B cell (primary cell): ENCODE data around the gene ZNF182. TPM values are rescaled to one million over a fixed set of nuclear protein-coding genes. Genes with fewer than 3 reads are reported as not detected.

Experiments used
- ATAC-seq: fragments of 200-7000 bp; cut with Tn5 transposase; one replicate; pipeline ENCODE4 v1.10.0; 2021; ENCODE audit warnings: low read depth, mild to moderate bottlenecking, moderate number of reproducible peaks, moderate library complexity
- CTCF ChIA-PET: fragments of 350-600 bp; sonication (Branson Sonifier 250); formaldehyde crosslinking; loops from one replicate; lab custom pipeline; 2021; ENCODE audit warnings: antibody characterized with exemption, inconsistent platforms; lab: Charles Lee
- POLR2A ChIA-PET: fragments of 350-600 bp; sonication (Branson Sonifier 250); formaldehyde crosslinking; loops from one replicate; lab custom pipeline; 2021; ENCODE audit warnings: antibody characterized with exemption; lab: Charles Lee
- DNase-seq: peaks from one replicate; pipeline ENCODE4 v3.0.0; 2013
- H2AFZ ChIP-seq: 2 replicates; pipeline ENCODE4 v1.6.1; 2012; ENCODE audit warnings: mild to moderate bottlenecking, low read depth, low read length; ENCODE audit not compliant: insufficient read depth, poor library complexity, severe bottlenecking
- H3K27ac ChIP-seq, 2 donors: 1 replicate in 1 of 2; 2 replicates in 1 of 2; pipeline ENCODE4 v1.5.1; 2012 to 2013; ENCODE audit warnings: low read length in 2 of 2, mild to moderate bottlenecking in 2 of 2, moderate library complexity in 1 of 2
- H3K27me3 ChIP-seq, 4 experiments: fragments of 200-600 bp in 1 of 4; sonication (generic) in 1 of 4; replicated peaks in 1 of 4; 1 replicate in 2 of 4; 2 replicates in 2 of 4; pipeline versions ENCODE4 v1.6.1 to v1.7.0; 2013 to 2016; ENCODE audit warnings: low read length in 3 of 4, mild to moderate bottlenecking in 2 of 4, mixed read lengths in 1 of 4, moderate library complexity in 1 of 4; ENCODE audit not compliant: insufficient read depth in 4 of 4, control insufficient read depth in 3 of 4; ENCODE audit errors: control extremely low read depth in 1 of 4
- H3K36me3 ChIP-seq, 2 experiments: replicated peaks in 1 of 2; 1 replicate in 1 of 2; 2 replicates in 1 of 2; pipeline versions ENCODE4 v1.6.1 to v1.7.1; 2013; ENCODE audit warnings: low read length in 1 of 2; ENCODE audit not compliant: insufficient read depth in 2 of 2, control insufficient read depth in 1 of 2; ENCODE audit errors: control extremely low read depth in 1 of 2, extremely low read depth in 1 of 2
- H3K4me1 ChIP-seq, 2 donors: fragments of 200-600 bp in 1 of 2; sonication (generic) in 1 of 2; 1 replicate in 1 of 2; 2 replicates in 1 of 2; pipeline versions ENCODE4 v1.5.1 to v1.6.1; 2013 to 2017; ENCODE audit warnings: low read length in 2 of 2; ENCODE audit not compliant: control insufficient read depth in 2 of 2, insufficient read depth in 2 of 2
- H3K4me2 ChIP-seq: replicated peaks from 2 replicates; pipeline ENCODE3; 2012; ENCODE audit warnings: mild to moderate bottlenecking, low read depth, low read length; ENCODE audit not compliant: poor library complexity, severe bottlenecking
- H3K4me3 ChIP-seq, 5 experiments: fragments of 200-600 bp in 1 of 5; sonication (generic) in 1 of 5; 1 replicate in 3 of 5; 2 replicates in 2 of 5; pipeline versions ENCODE4 v1.5.1 to v1.7.0; 2011 to 2016; ENCODE audit warnings: low read length in 4 of 5, mild to moderate bottlenecking in 4 of 5, low read depth in 2 of 5, control low read depth in 1 of 5, moderate library complexity in 1 of 5; ENCODE audit not compliant: insufficient read depth in 1 of 5; ENCODE audit errors: control extremely low read depth in 1 of 5, extremely low read depth in 1 of 5
- H3K79me2 ChIP-seq: fragments of 200-600 bp; sonication (generic); one replicate; pipeline ENCODE4 v1.6.0; 2016; ENCODE audit warnings: low read length; ENCODE audit not compliant: control insufficient read depth, insufficient read depth
- H3K9ac ChIP-seq: fragments of 200-600 bp; sonication (generic); 2 replicates; pipeline ENCODE4 v1.6.1; 2017; ENCODE audit warnings: mild to moderate bottlenecking, low read length, moderate library complexity
- H3K9me3 ChIP-seq, 3 donors: one replicate each; pipeline versions ENCODE4 v1.6.1 to v1.7.1; 2013; ENCODE audit warnings: low read length in 2 of 3; ENCODE audit not compliant: control insufficient read depth in 2 of 3, insufficient read depth in 1 of 3; ENCODE audit errors: control extremely low read depth in 1 of 3
- H4K20me1 ChIP-seq: 2 replicates; pipeline ENCODE4 v1.6.0; 2012; ENCODE audit warnings: mild to moderate bottlenecking, low read length; ENCODE audit not compliant: insufficient read depth, control insufficient read depth, poor library complexity, severe bottlenecking
- H3K27ac Mint-ChIP-seq: one replicate; pipeline ENCODE4 v1.8.0; 2021; ENCODE audit warnings: mixed read lengths
- H3K27me3 Mint-ChIP-seq: one replicate; pipeline ENCODE4 v1.8.0; 2021; ENCODE audit warnings: mixed read lengths
- H3K4me1 Mint-ChIP-seq: one replicate; pipeline ENCODE4 v1.8.0; 2021; ENCODE audit warnings: mixed read lengths
- H3K4me3 Mint-ChIP-seq: one replicate; pipeline ENCODE4 v1.8.0; 2021; ENCODE audit warnings: mixed read lengths
- H3K9me3 Mint-ChIP-seq: one replicate; pipeline ENCODE4 v1.8.0; 2022; ENCODE audit warnings: mixed read lengths; ENCODE audit not compliant: insufficient read depth
- CTCF ChIP-seq: fragments of 200-600 bp; IDR thresholded peaks from one replicate; pipeline ENCODE4 v1.8.0; 2022; ENCODE audit warnings: antibody characterized with exemption, mild to moderate bottlenecking
- EZH2 ChIP-seq: IDR thresholded peaks from 2 replicates; pipeline ENCODE4 v1.6.1; 2012; ENCODE audit warnings: borderline replicate concordance, low read depth, mild to moderate bottlenecking, moderate library complexity, low read length; ENCODE audit not compliant: insufficient read depth, poor library complexity, severe bottlenecking
- WGBS: methylation state at CpG from one replicate; pipeline ENCODE4 v1.1.5; 2013; ENCODE audit warnings: missing lambda C conversion rate; ENCODE audit not compliant: insufficient coverage; 5-methylcytosine and 5-hydroxymethylcytosine counted together
- intact Hi-C: fragments of 100-400 bp; cut with micrococcal nuclease; formaldehyde crosslinking; loops from one replicate; pipeline ENCODE4 v1.10.0; 2022
- polyA plus RNA-seq: library from polyadenylated mRNA; depleted of rRNA; stranded (reverse); fragments of >200 nt; gene quantifications from 2 replicates; pipeline ENCODE4 v1.2.3, GENCODE V29; 2012
- total RNA-seq, 2 donors: library from RNA; stranded (reverse); fragments of 120-200 nt in 1 of 2; gene quantifications; 1 replicate in 1 of 2; 2 replicates in 1 of 2; pipeline versions ENCODE4 v1.2.3 to v1.2.4, GENCODE V29; 2013 to 2022

Gene ZNF182
- total and polyA plus RNA-seq, 2 donors (not counting 1 experiment from before 2014, with no cell fraction given) = 4.0 to 12.6 TPM

GRCh38 chrX:47976254-47977151, 27.3 kb downstream of the ZNF182 start:
- no peak overlapping the region for H3K4me3 Mint-ChIP-seq
- peaks cover 16 to 52% (median 44%) of the 10 kb centered on the region in 3 donors for H3K9me3 ChIP-seq

More at GRCh38 chrX:47976254-47977151, 27.3 kb downstream of the ZNF182 start:
- ATAC-seq = no peak
- Histone ChIP-seq H3K36me3 (peaks cover 6 to 38% of the 10 kb centered on the region in 2 experiments), H4K20me1 (no peaks in the 10 kb centered on the region), H3K79me2 (no peaks in the 10 kb centered on the region), H3K9ac (no peak overlapping the region), H3K27ac (no peak overlapping the region), H3K4me1 (no peaks in the 10 kb centered on the region), H2AFZ (no peak overlapping the region), H3K4me2 (no peak overlapping the region), H3K27me3 (no peaks in the 10 kb centered on the region), H3K4me3 (no peak overlapping the region)
- peaks cover 21% of the 10 kb centered on the region for H3K9me3 Mint-ChIP-seq
- CTCF ChIA-PET = interaction anchor here (1.2 kb wide), 1 partner anchor 13 kb away, joined by 4 read pairs; no protein-coding TSS in a partner anchor
- H3K4me1 Mint-ChIP-seq = no peaks in the 10 kb centered on the region
- intact Hi-C loops = no loop called here
- no CpG with 5 or more reads among the region's 6 CpGs for WGBS
- no peak for DNase-seq
- no peak for TF ChIP-seq CTCF
- TF ChIP-seq EZH2 = no peak
- H3K27ac Mint-ChIP-seq = no peak overlapping the region
- no peaks in the 10 kb centered on the region for H3K27me3 Mint-ChIP-seq
- POLR2A ChIA-PET = no interaction called here
